Measurements from ENCODE around the gene ELF4. TPM values are rescaled to one million over a fixed set of nuclear protein-coding genes. Genes with fewer than 3 reads are reported as not detected.
A peak's percentile ranks its signal among the peaks of the same experiment; 100 is the strongest.

Gene ELF4
- total and polyA plus RNA-seq, 4 experiments from 2014 or later: 7.4 to 31.3 (median 24.2) TPM

GRCh38 chrX:130139474-130140201 lies 29.3 kb upstream of the ELF4 start:
- Histone ChIP-seq H3K4me3 (ENCODE audit: low read length in 2 of 2) (no peak overlapping the region), H3K4me1 (ENCODE audit: insufficient read depth, low read length) (no peaks in the 10 kb centered on the region), H3K27ac (ENCODE audit: low read depth, low read length) (no peak overlapping the region), H3K36me3 (ENCODE audit: insufficient read depth, low read length) (peaks cover 22% of the 10 kb centered on the region), H3K9me3 (ENCODE audit: control insufficient read depth in 1 of 2, low read length in 2 of 2) (no peaks in the 10 kb centered on the region), H3K27me3 (ENCODE audit: insufficient read depth, low read length) (no peaks in the 10 kb centered on the region)
- Mint-ChIP-seq H3K4me1 (peaks cover 0 to 5% (median 2%) of the 10 kb centered on the region in 4 donors), H3K27ac (peak overlapping the region in 2 of 7 donors; percentile 3 to 43), H3K36me3 (peaks cover 17 to 59% of the 10 kb centered on the region in 2 donors), H3K27me3 (no peaks in the 10 kb centered on the region), H3K9me3 (peaks cover 0 to 3% (median 0%) of the 10 kb centered on the region in 8 donors), H3K4me3 (no peak overlapping the region)
- DNase-seq: no peak
- ChIA-PET POLR2A (ENCODE audit: partially characterized antibody) (interaction anchor here (1.1 kb wide), 1 partner anchor 26 kb away, joined by 3 read pairs; the partner anchor contains the start of gene AIFM1), CTCF (ENCODE audit: partially characterized antibody) (interaction anchor here (1.2 kb wide), 1 partner anchor 53 kb away, joined by 3 read pairs; no protein-coding TSS in a partner anchor)
- intact Hi-C loops (cut with micrococcal nuclease): no loop called here

GRCh38 chrX:130136961-130137360 lies 26.7 kb upstream of the ELF4 start:
- H3K4me1 Mint-ChIP-seq: peaks cover 0 to 2% (median 0%) of the 10 kb centered on the region in 4 donors
- ChIA-PET CTCF (ENCODE audit: partially characterized antibody) (interaction anchor here (2.0 kb wide), 1 partner anchor 57 kb away, joined by 8 read pairs; no protein-coding TSS in a partner anchor), POLR2A (ENCODE audit: partially characterized antibody) (no interaction called here)
- DNase-seq: no peak
- peaks cover 13 to 48% of the 10 kb centered on the region in 2 donors for H3K36me3 Mint-ChIP-seq
- Histone ChIP-seq H3K36me3 (ENCODE audit: insufficient read depth, low read length) (peaks cover 21% of the 10 kb centered on the region), H3K4me1 (ENCODE audit: insufficient read depth, low read length) (no peaks in the 10 kb centered on the region), H3K27me3 (ENCODE audit: insufficient read depth, low read length) (no peaks in the 10 kb centered on the region), H3K27ac (ENCODE audit: low read depth, low read length) (no peak overlapping the region), H3K9me3 (ENCODE audit: control insufficient read depth in 1 of 2, low read length in 2 of 2) (no peaks in the 10 kb centered on the region), H3K4me3 (ENCODE audit: low read length in 2 of 2) (no peak overlapping the region)
- H3K27me3 Mint-ChIP-seq: no peaks in the 10 kb centered on the region
- intact Hi-C loops (cut with micrococcal nuclease): no loop called here
- H3K4me3 Mint-ChIP-seq: no peak overlapping the region
- no peak overlapping the region for H3K27ac Mint-ChIP-seq
- H3K9me3 Mint-ChIP-seq: no peaks in the 10 kb centered on the region

GRCh38 chrX:130136496-130136895 lies 26.2 kb upstream of the ELF4 start:
- Histone ChIP-seq H3K9me3 (ENCODE audit: control insufficient read depth in 1 of 2, low read length in 2 of 2) (no peaks in the 10 kb centered on the region), H3K36me3 (ENCODE audit: insufficient read depth, low read length) (peaks cover 21% of the 10 kb centered on the region), H3K4me3 (ENCODE audit: low read length in 2 of 2) (no peak overlapping the region), H3K4me1 (ENCODE audit: insufficient read depth, low read length) (no peaks in the 10 kb centered on the region), H3K27me3 (ENCODE audit: insufficient read depth, low read length) (no peaks in the 10 kb centered on the region), H3K27ac (ENCODE audit: low read depth, low read length) (no peak overlapping the region)
- DNase-seq: no peak
- no peak overlapping the region for H3K4me3 Mint-ChIP-seq
- H3K4me1 Mint-ChIP-seq: peaks cover 0 to 2% (median 0%) of the 10 kb centered on the region in 4 donors
- CTCF ChIA-PET (ENCODE audit: partially characterized antibody): no interaction called here
- H3K27me3 Mint-ChIP-seq: no peaks in the 10 kb centered on the region
- H3K9me3 Mint-ChIP-seq: no peaks in the 10 kb centered on the region
- POLR2A ChIA-PET (ENCODE audit: partially characterized antibody): no interaction called here
- H3K36me3 Mint-ChIP-seq: peaks cover 13 to 44% of the 10 kb centered on the region in 2 donors
- intact Hi-C loops (cut with micrococcal nuclease): no loop called here
- H3K27ac Mint-ChIP-seq: no peak overlapping the region

- Mint-ChIP-seq H3K27ac (no peak overlapping the region), H3K9me3 (no peaks in the 10 kb centered on the region), H3K4me1 (peaks cover 0 to 1% (median 0%) of the 10 kb centered on the region in 4 donors), H3K36me3 (peaks cover 15 to 43% of the 10 kb centered on the region in 2 donors), H3K27me3 (no peaks in the 10 kb centered on the region), H3K4me3 (no peak overlapping the region)
- ChIA-PET POLR2A (ENCODE audit: partially characterized antibody) (no interaction called here), CTCF (ENCODE audit: partially characterized antibody) (interaction anchor here (2.1 kb wide), 1 partner anchor 9 kb away, joined by 6 read pairs; no protein-coding TSS in a partner anchor)
- H3K27ac ChIP-seq (ENCODE audit: low read depth, low read length): no peak overlapping the region
- peaks cover 12% of the 10 kb centered on the region for H3K36me3 ChIP-seq (ENCODE audit: insufficient read depth, low read length)
- no peaks in the 10 kb centered on the region for H3K27me3 ChIP-seq (ENCODE audit: insufficient read depth, low read length)
- no peak for DNase-seq
- H3K9me3 ChIP-seq (ENCODE audit: control insufficient read depth in 1 of 2, low read length in 2 of 2): no peaks in the 10 kb centered on the region
- H3K4me3 ChIP-seq (ENCODE audit: low read length in 2 of 2): no peak overlapping the region
- intact Hi-C loops (cut with micrococcal nuclease): no loop called here
- no peaks in the 10 kb centered on the region for H3K4me1 ChIP-seq (ENCODE audit: insufficient read depth, low read length)
Observed at GRCh38 chrX:130130990-130131389, 20.7 kb upstream of the ELF4 start.

GRCh38 chrX:130125091-130125874 lies 15.0 kb upstream of the ELF4 start:
- Histone ChIP-seq H3K27me3 (ENCODE audit: insufficient read depth, low read length) (no peaks in the 10 kb centered on the region), H3K4me1 (ENCODE audit: insufficient read depth, low read length) (peaks cover 6% of the 10 kb centered on the region), H3K9me3 (ENCODE audit: control insufficient read depth in 1 of 2, low read length in 2 of 2) (no peaks in the 10 kb centered on the region), H3K27ac (ENCODE audit: low read depth, low read length) (no peak overlapping the region), H3K36me3 (ENCODE audit: insufficient read depth, low read length) (no peaks in the 10 kb centered on the region), H3K4me3 (ENCODE audit: low read length in 2 of 2) (no peak overlapping the region)
- H3K9me3 Mint-ChIP-seq: no peaks in the 10 kb centered on the region
- intact Hi-C loops (cut with micrococcal nuclease): no loop called here
- ChIA-PET POLR2A (ENCODE audit: partially characterized antibody) (no interaction called here), CTCF (ENCODE audit: partially characterized antibody) (no interaction called here)
- H3K4me1 Mint-ChIP-seq: peaks cover 1% of the 10 kb centered on the region in 4 donors
- peaks cover 10 to 28% of the 10 kb centered on the region in 2 donors for H3K36me3 Mint-ChIP-seq
- no peak for DNase-seq
- no peak overlapping the region for H3K4me3 Mint-ChIP-seq
- no peaks in the 10 kb centered on the region for H3K27me3 Mint-ChIP-seq
- H3K27ac Mint-ChIP-seq: peak overlapping the region in 1 of 7 donors; percentile 75

- H3K9me3 ChIP-seq (ENCODE audit: control insufficient read depth in 1 of 2, low read length in 2 of 2): no peaks in the 10 kb centered on the region
- no peak for DNase-seq
- peaks cover 1 to 8% (median 5%) of the 10 kb centered on the region in 4 donors for H3K4me1 Mint-ChIP-seq
- ChIA-PET CTCF (ENCODE audit: partially characterized antibody) (no interaction called here), POLR2A (ENCODE audit: partially characterized antibody) (no interaction called here)
- intact Hi-C loops (cut with micrococcal nuclease): no loop called here
- H3K36me3 Mint-ChIP-seq: peaks cover 10 to 24% of the 10 kb centered on the region in 2 donors
- H3K4me1 ChIP-seq (ENCODE audit: insufficient read depth, low read length): peaks cover 12% of the 10 kb centered on the region
- no peak overlapping the region for H3K4me3 ChIP-seq (ENCODE audit: low read length in 2 of 2)
- no peaks in the 10 kb centered on the region for H3K27me3 ChIP-seq (ENCODE audit: insufficient read depth, low read length)
- H3K9me3 Mint-ChIP-seq: no peaks in the 10 kb centered on the region
- no peak overlapping the region for H3K27ac Mint-ChIP-seq
- no peaks in the 10 kb centered on the region for H3K27me3 Mint-ChIP-seq
- no peaks in the 10 kb centered on the region for H3K36me3 ChIP-seq (ENCODE audit: insufficient read depth, low read length)
- no peak overlapping the region for H3K27ac ChIP-seq (ENCODE audit: low read depth, low read length)
- no peak overlapping the region for H3K4me3 Mint-ChIP-seq
Observed at GRCh38 chrX:130124577-130124976, 14.3 kb upstream of the ELF4 start.

GRCh38 chrX:130121505-130121800 lies 11.2 kb upstream of the ELF4 start:
- Mint-ChIP-seq H3K27me3 (no peaks in the 10 kb centered on the region), H3K9me3 (no peaks in the 10 kb centered on the region), H3K4me3 (peak overlapping the region in 5 of 8 donors; percentile 43 to 80 (median 71)), H3K36me3 (peaks cover 4 to 5% of the 10 kb centered on the region in 2 donors), H3K4me1 (peaks cover 8 to 27% (median 19%) of the 10 kb centered on the region in 4 donors), H3K27ac (peak overlapping the region in 5 of 7 donors; percentile 41 to 63 (median 57))
- H3K4me1 ChIP-seq (ENCODE audit: insufficient read depth, low read length): peaks cover 21% of the 10 kb centered on the region
- H3K36me3 ChIP-seq (ENCODE audit: insufficient read depth, low read length): no peaks in the 10 kb centered on the region
- H3K27ac ChIP-seq (ENCODE audit: low read depth, low read length): no peak overlapping the region
- POLR2A ChIA-PET (ENCODE audit: partially characterized antibody): interaction anchor here (0.8 to 5.2 kb wide), 8 partner anchors 26 to 45 kb away, joined by 3 to 66 read pairs (median 7); no protein-coding TSS in a partner anchor
- intact Hi-C loops (cut with micrococcal nuclease): loop anchor here (1.0 kb wide), 1 partner anchor 71 kb away; no protein-coding TSS in a partner anchor
- DNase-seq: no peak
- peak overlapping the region in 1 of 2 donors; percentile 38 for H3K4me3 ChIP-seq (ENCODE audit: low read length in 2 of 2)
- CTCF ChIA-PET (ENCODE audit: partially characterized antibody): interaction anchor here (0.6 to 10.4 kb wide), 13 partner anchors 10 to 70 kb away, joined by 3 to 163 read pairs (median 6); partner anchors contain the start of genes ELF4 and RAB33A
- no peaks in the 10 kb centered on the region for H3K9me3 ChIP-seq (ENCODE audit: control insufficient read depth in 1 of 2, low read length in 2 of 2)
- no peaks in the 10 kb centered on the region for H3K27me3 ChIP-seq (ENCODE audit: insufficient read depth, low read length)

All from CD4-positive, alpha-beta memory T cell (primary cell).